Mammary epithelial cell (primary cell): ENCODE results near the gene RUBCN.
"Not testable (repeated sequence)": the region's sequence is repeated elsewhere in the genome, so short reads cannot be mapped to it uniquely, and the experiment has no call there.

Source experiments
- CTCF ChIP-seq, 2 donors: IDR thresholded peaks in 1 of 2; conservative IDR thresholded peaks in 1 of 2; 2 replicates each; pipeline ENCODE4 v1.5.1; 2011 to 2012; ENCODE audit warnings: inconsistent platforms in 2 of 2, low read length in 2 of 2, mild to moderate bottlenecking in 2 of 2, control low read depth in 1 of 2, low read depth in 1 of 2; ENCODE audit not compliant: insufficient read depth in 1 of 2; ENCODE audit errors: extremely low read depth in 1 of 2
- EZH2 ChIP-seq: IDR thresholded peaks from 2 replicates; pipeline ENCODE4 v1.6.1; 2012; ENCODE audit warnings: low read length, inconsistent platforms, borderline replicate concordance

- TF ChIP-seq CTCF (conservative IDR thresholded peaks at IDR 0.05 in 1 of 2, IDR thresholded peaks at IDR 0.05 in 1 of 2; ENCODE audit: extremely low read depth in 1 of 2, insufficient read depth in 1 of 2, low read depth in 1 of 2, low read length in 2 of 2) = peak; percentile 12 to 37
- not testable (repeated sequence) for TF ChIP-seq EZH2
Observed at GRCh38 chr3:197631989-197632388, 104.7 kb downstream of the RUBCN start.
